Measurements from ENCODE around the gene COMMD1.
"Not testable (repeated sequence)": the region's sequence is repeated elsewhere in the genome, so short reads cannot be mapped to it uniquely, and the experiment has no call there.

COMMD1 gene

DNA sequence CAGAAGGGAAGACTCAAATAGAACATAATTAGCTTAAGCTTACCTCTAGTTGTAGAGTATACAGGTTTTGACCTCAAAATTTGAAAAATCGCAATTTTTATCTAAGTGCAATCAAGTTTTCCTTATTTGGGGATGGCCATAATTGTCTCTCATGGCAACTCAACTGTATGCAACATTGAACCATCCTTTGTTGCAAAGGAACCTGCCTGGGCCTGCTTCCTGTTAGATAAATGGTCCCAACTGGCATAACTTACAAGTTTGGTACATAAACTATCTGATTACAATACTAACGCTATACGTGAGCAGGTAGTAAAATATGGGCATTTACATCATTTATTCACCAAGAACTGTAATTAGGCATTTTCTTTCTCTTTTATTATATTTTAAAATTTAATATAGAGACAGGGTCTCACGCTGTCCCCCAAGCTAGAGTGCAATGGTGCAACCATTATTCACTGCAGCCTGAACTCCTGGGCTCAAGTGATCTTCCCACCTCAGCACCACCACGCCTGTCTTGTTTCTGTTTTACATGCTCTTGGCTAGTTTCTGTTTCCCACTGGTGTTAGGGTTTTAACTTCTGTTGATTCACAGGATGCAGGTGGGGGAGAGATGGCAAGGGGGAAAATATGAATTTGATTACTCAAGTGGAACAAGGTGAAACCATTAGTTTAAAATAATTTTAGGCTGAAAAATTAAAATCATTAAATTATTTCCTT lies 235.1 kb downstream of the COMMD1 start:
- DNase-seq (ENCODE audit: low read depth, low spot score) = no peak

DNA sequence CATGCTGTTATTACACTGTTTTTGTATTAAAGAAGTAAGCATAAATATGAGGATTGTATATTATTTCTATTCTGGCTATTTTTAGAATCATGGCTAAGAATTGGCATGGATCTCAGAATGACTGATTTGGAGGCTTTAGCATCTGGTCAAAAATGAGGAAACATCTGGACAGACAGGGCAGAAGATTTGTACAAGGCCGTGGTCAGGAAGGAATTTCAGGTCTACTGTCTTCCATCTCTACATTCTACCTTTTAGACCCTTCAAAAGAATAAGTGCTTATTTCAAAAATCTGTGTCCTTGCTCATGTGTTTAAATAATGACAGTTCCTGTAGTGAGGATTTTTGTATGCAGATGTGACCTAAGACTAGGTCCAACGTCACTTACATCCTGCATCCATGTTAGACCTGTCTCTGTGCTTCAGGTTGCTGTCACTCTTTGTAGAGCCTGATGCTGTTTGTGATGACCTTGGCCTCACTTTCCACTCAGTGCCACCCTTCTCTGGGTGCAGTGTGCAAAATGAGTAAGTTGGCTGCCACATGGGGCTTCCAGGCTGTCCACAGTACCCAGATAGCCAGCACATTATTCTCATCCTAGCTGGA lies 235.8 kb downstream of the COMMD1 start:
- no peak for DNase-seq (ENCODE audit: low read depth, low spot score)

DNA sequence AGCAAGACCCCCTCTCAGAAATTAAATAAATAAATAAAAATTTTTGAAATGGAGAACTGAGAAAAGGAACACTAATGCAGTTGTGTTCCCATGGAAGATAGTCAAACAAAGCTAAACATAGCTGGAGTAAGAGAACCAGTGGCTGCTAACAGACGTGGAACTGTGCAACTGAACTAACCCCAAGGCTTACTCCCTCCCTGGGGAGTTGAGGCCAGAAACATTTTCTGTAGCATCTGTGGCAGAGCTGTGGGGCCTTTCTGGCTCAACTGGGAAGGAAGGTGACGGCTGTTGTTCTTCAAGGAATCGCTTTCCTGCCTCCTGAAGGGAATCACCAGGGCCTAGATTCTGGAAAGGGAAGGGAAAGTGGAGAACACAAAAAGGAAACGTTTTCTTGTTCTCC lies 236.6 kb downstream of the COMMD1 start:
- DNase-seq (ENCODE audit: low read depth, low spot score) = no peak

DNA sequence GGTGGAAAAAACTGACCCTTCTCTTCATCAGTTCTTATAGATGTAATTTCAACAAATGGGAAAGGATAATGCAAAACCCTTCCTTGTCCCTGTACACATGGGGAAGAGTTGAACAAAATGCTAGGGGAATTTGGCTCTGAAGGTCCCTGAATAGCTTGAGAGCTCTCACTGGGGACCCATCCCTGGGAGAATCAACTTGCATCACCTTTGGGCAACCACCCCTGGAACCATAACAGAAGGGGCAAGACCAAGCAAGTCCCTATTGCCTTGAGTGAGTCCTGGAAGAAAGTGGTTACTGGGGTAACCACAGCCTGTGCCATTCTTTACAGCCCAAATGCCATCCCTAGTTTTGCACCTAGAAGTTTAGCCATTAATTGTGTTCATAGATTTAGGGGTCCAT lies 238.2 kb downstream of the COMMD1 start:
- no peak for DNase-seq (ENCODE audit: low read depth, low spot score)

DNA sequence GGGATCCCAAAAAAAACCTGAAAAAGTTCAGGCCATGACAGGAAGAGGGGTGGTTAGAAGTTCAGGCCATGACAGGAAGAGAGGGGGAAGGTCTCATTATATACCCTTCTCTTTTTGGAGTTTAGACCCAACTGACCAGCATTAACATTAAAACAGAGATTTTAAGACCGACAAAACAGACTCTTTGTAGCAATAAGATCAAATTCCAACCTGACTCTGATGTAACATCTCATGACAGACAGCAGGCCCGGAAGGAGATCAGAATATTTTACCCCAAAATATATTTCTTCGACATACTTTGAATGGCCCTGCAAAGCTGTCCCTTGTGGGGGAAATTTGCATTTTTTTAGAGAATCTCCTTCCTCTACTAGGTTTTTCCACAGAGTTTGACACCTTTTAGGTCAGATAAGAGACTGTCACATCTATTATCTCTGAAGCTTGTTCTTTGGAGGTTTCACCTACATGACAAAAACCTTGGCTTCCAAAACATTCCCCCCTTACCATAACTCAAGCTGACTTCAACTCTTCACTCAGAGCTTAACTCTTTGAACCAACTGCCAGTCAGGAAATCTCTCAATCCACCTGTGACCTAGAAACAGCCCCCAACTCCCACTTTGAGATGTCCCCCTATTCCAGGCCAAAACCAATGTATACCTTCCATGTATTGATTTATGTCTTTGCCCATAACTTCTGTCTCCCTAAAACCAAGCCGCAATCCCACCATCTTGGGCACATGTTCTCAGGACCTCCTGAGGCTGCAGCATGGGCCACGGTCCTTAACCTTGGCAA lies 239.4 kb downstream of the COMMD1 start:
- no peak for DNase-seq (ENCODE audit: low read depth, low spot score)

DNA sequence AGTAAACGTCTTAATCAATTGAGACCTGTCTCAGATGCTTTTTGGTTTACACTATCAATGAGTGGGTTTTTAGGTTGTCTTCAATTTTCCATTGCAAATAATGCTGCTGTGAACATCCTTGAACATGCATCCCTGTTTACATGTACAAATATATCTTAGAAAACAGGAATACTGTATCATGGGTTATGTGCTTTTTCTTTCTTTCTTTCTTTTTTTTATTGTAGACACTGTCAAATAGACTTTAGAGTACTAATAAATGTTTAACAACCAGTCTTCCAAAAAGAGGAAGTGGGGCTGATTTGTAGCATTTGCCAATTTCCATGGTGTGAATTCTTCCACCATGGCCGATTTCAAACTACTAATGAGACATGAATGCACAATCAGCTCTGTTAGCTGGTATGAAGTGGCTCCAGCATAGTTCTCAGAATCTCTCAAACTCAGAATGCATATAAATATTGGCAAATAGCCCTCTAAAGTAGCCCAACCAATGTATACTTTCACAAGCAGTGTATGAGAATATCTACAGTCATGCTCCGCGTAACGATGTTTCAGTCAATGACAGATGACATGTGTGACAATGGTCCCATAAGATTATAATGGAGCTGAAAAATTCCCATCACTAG lies 240.1 kb downstream of the COMMD1 start:
- no peak for DNase-seq (ENCODE audit: low read depth, low spot score)

DNA sequence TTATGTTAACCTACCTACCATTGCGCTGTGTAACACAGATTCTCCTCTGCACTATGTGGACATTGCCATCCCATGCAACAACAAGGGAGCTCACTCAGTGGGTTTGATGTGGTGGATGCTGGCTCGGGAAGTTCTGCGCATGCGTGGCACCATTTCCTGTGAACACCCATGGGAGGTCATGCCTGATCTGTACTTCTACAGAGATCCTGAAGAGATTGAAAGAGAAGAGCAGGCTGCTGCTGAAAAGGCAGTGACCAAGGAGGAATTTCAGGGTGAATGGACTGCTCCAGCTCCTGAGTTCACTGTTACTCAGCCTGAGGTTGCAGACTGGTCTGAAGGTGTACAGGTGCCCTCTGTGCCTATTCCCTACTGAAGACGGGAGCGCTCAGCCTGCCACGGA lies 241.3 kb downstream of the COMMD1 start:
- not testable (repeated sequence) for DNase-seq (ENCODE audit: low read depth, low spot score)

DNA sequence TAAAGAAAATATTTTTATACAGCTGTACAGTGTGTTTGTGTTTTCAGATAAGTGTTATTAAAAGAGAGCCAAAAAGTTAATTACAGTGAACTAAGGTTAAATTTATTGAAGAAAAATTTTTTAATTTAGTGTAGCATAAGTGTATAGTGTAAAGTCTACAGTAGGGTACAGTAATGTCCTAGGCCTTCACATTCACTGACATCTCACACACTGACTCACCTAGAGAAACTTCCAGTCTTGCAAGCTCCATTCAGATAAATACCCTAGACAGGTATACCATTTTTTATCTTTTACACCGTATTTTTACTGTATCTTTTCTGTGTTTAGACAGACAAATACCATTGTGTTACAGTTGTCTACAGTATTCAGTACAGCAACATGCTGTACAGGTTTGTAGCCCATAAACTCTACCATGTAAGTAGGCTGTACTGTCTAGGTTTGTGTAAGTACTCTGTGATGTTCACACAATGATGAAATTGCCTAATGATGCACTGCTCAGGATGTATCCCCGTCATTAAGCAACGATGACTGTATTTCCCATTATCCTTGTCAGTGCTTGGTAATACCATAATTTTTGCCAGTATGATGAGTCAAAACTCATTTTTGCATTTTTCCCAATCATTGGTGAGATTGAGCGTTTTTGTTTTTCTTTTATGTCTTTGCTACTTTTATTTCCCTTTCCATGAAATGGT lies 242.3 kb downstream of the COMMD1 start:
- no peak for DNase-seq (ENCODE audit: low read depth, low spot score)

DNA sequence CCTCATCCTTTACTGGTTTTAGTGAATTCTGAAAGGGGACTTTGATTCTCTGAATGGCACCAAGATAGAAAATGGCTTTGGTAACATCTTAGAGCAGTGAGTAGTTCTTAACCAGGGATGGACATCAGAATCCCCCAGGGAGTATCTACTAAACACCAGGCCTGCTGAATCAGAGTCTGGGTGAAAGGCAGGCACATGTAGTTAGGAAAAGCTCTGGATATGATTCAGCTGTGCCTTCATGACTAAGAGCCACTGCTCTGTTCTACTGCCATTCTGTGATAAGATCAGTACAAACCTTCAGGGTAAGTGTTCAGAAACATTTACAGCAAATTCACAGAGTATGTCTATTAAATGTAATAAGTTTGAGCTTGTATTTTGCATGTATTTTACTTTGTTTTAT lies 244.2 kb downstream of the COMMD1 start:
- no peak for DNase-seq (ENCODE audit: low read depth, low spot score)

DNA sequence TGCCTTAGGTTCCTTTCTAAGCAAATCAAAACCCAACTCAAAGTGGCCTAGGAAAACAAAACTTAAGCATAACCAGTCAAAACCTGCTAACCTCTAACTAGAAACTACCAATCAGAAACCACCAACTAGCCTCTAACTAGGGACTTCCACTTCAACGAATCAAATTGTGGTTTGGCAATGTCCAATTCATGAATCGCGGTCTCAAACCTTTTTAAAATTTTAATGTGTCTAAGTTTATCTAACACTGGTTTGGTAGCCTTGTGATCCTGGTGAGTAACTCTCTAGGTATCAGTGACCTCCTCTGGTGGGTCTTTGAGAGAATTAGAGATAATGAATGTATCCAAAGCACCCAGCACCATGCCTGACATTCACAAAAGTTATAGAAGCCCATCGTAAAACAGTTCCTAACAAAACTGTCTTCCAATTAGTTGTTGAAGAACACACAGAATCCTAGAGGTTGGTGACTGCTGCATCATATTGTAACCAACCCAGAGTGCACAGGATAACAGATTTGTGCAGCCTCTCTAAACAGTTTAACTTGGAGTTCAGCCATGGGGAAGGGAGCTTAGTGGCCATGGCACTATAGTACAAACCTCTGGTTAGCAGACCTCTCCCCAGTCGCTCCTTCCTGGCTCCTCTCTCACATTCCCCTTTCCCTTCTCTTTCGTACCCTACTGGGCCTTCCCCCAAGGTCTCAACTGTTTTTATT lies 245.3 kb downstream of the COMMD1 start:
- DNase-seq (ENCODE audit: low read depth, low spot score) = no peak

DNA sequence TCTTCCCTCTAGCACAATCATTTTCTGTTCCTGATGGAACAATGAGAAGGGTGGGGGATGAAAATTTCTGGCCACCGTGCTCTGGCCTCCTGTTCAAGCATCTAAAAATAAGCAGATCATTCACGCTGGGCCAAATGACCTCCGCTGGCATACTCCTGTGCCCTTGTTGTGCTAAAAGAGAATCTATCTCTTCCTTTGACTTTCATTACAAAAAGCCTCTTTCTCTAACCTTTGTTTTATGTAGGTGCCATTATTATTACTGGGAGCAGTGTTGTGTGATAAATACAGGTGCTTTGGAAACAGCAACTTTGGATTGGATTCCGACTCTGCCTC lies 245.8 kb downstream of the COMMD1 start:
- no peak for DNase-seq (ENCODE audit: low read depth, low spot score)

DNA sequence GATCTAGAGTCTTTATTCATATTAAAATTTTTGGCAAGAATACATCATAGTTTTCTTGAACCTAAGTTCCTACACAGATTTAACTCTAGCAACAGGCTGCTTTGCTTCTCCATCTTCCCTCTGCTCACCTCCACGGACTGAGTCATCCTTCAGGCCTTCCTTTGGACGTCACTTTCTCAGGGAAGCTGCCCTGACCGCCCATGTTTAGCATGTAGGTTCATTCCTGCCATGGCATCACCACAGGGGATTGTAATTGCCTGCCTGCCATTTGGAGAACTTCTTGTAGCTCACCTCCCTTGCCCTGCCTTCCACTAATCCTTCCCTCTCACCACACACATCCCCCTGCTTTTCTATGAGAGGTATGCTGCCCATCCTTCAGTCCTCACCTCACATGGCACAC lies 246.5 kb downstream of the COMMD1 start:
- DNase-seq (ENCODE audit: low read depth, low spot score) = no peak

DNA sequence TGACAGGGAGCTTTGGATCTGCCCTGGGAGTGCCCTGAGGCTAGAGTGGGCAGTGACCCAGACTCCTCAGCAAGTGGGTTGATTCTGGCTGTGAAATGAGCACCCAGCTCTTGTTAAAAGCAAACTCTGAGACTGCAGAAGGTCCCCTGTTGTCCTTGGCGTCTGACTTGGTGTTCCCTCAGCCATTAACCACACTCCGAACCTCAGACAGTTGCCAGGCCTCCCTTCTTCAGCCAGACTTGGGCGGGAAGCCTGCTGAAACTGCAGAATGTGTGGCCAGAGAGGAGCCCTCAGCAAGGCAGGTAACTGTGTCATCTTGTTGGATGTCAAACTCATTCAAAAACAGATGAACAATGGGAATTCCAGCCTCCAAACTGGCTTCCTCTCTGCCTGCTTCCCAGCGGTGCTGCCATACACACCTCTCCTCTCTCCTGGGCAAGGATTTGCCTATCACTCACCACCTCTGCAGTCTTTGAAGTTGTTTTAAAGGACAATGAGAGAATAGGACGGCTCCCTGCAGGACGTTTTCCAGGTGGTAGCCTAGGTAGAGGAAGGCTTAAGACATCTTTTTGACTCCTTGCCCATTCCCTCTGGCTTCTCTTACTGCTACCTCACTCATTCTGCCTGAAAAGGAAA lies 251.5 kb downstream of the COMMD1 start:
- no peak for DNase-seq (ENCODE audit: low read depth, low spot score)

DNA sequence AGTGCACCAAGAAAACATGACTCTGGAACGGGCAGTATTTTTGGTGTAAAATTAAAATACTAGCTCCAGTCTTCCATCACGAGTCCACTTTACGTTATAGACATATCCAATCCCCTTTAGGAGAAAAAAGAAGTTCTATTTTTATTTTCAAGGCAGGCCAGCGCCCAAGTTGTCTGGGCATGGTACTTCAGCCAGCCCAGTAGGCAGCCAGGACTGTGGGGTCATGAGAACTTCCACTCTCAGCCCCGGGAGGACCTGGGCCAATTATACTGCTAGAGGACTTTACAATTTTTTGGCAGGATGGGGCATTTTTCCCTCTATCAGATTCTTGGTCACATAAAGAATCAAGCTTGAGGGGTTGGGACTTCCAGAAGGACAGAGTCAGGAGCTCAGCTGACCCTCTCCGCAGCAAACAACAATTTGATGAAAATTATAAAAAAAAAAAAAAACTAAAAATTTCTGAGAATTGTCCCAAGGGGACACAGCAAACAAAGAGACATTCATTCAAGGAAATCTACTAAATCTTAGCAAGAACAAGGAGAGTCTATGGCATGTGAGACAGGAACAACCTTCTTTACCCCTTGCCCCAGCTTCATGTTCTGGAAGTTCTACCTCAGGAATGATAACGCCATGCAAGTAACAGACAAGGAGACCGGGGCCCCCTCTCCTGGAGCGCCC lies 253.1 kb downstream of the COMMD1 start:
- DNase-seq (ENCODE audit: low read depth, low spot score) = no peak

DNA sequence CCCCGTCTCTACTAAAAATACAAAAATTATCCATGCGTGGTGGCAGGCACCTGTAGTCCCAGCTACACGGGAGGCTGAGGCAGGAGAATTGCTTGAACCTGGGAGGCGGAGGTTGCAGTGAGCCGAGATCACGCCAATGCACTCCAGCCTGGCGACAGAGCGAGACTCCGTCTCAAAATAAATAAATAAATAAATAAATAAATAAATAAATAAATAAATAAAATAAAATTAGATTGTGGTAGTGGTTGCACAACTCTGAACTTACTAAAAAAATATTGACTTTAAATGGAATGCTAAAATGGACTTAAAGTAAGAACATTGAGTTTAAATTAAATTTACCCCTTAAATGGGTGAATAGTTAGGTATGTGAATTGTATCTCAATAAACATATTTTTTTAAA lies 255.2 kb downstream of the COMMD1 start:
- not testable (repeated sequence) for DNase-seq (ENCODE audit: low read depth, low spot score)

DNA sequence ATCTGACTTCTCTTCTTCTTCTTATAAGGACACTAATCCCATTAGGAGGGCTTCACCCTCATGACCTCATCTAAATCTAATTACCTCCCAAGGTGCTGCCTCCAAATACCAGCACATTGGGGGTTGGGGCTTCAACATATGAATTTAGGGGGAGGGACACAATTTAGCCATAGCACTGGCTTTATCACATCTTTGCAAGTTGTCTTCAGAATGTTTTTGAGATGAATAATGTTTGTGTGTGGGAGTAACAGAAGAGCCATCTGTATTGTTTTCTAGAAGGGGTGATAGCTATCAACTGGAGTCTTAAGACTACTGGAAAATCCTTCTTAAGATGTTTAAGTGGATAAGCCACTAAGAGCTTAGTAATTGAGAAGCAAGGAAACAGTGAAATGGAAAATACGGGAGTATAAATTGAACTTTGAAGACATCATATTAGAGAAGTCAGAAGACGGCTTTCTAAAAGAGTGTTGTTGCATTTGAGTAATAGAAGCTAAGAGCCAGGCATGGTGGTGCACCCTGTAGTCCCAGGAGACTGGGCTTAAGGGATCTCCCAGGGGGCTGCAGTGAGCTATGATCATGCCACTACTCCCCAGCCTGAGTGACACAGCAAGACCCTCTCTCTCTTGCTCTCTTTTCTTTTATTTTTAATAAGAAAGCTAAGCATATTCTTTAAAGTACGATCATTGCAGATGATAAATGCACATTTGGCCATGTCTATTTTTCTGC lies 257.8 kb downstream of the COMMD1 start:
- DNase-seq (ENCODE audit: low read depth, low spot score) = no peak

DNA sequence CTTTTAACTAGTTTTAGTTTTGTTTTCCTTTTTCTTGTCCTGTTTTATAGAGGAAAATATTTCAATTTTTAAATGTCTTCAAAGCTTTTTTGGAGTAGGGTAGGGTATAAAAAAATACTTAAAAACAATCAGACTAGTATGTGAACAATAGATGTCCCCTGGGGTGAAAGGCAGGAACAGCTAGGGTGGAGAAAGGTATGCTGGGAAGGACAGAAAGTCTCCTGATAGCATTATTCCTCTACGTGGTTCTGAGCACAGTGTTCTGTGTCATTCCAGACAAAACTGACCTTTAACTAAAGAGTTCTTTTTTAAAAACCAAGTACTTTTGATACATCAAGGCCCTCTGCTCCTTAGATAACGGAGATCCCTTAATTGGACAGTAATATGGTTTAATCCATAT lies 258.4 kb downstream of the COMMD1 start:
- DNase-seq (ENCODE audit: low read depth, low spot score) = no peak

DNA sequence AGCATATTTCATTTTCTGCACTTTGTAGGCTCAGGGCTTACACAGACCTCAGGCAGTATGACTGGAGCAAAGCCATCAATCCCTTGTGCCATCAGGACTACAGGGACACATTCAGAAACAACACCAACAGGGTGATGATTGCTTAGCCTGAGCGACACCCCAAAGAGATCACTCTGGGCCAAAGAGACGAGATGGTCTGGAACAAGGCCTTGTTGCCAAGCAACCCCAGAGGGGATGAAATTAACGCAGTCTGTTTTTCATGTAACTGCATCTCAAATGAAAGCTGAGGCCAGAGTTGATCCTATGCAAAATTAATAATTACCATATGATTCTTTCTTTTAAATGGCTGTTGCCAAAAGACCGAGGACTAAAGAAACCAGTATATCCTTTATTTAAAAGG lies 270.3 kb downstream of the COMMD1 start:
- DNase-seq (ENCODE audit: low read depth, low spot score) = no peak

DNA sequence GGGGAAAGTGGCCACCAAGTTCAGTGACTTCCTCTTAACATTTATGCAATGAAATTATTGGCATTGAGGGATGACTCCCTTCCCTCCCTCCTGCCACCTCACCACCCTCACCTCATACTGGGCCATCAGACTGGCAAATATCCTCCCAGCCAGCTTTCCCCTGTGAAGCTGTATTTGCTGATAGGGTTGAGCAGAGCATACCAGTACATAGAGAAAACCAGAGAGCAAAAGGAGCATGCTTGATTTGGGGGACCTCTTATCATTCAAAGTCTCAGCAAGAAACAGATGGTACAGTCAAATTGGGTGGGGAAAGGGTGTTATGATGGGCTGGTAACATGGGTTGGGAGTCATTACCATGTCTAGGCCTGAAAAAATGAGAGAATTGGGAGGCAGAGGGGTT lies 271.3 kb downstream of the COMMD1 start:
- no peak for DNase-seq (ENCODE audit: low read depth, low spot score)

Data from iPS DF 19.7 (cell line).